DLD1 (cell line): ENCODE measurements around the gene TTC16.
"Not testable (repeated sequence)": the region's sequence is repeated elsewhere in the genome, so short reads cannot be mapped to it uniquely, and the experiment has no call there.

Source experiments
- in situ Hi-C: cut with HindIII; loops from 2 replicates; pipeline ENCODE4 v1.10.0; 2017; ENCODE audit warnings: low sequenced_read_pairs

TTC16 gene

GRCh38 chr9:127739614-127740330, 23.9 kb downstream of the TTC16 start:
- in situ Hi-C loops, result no loop called here

GRCh38 chr9:127741831-127742434, 26.1 kb downstream of the TTC16 start:
- in situ Hi-C loops, result no loop called here

GRCh38 chr9:127742435-127743088, 26.7 kb downstream of the TTC16 start:
- in situ Hi-C loops, result no loop called here

GRCh38 chr9:127744398-127745110, 28.7 kb downstream of the TTC16 start:
- in situ Hi-C loops, result no loop called here

- in situ Hi-C loops, result no loop called here
These were observed 31.2 kb downstream of the TTC16 start for GRCh38 chr9:127746959-127747569.

- in situ Hi-C loops, result no loop called here
These were observed 33.4 kb downstream of the TTC16 start for GRCh38 chr9:127749090-127749787.

GRCh38 chr9:127751269-127752054, 35.6 kb downstream of the TTC16 start:
- in situ Hi-C loops, result no loop called here

GRCh38 chr9:127753148-127753547, 37.3 kb downstream of the TTC16 start:
- in situ Hi-C loops, result no loop called here

GRCh38 chr9:127753622-127754021, 37.7 kb downstream of the TTC16 start:
- in situ Hi-C loops, result no loop called here

- in situ Hi-C loops, result no loop called here
These were observed 38.5 kb downstream of the TTC16 start for GRCh38 chr9:127754099-127755060.

- in situ Hi-C loops, result no loop called here
These were observed 39.5 kb downstream of the TTC16 start for GRCh38 chr9:127755061-127756060.

- in situ Hi-C loops, result no loop called here
These were observed 40.4 kb downstream of the TTC16 start for GRCh38 chr9:127756233-127756632.

GRCh38 chr9:127756776-127757175, 40.9 kb downstream of the TTC16 start:
- in situ Hi-C loops, result not testable (repeated sequence)

GRCh38 chr9:127758843-127759242, 43.0 kb downstream of the TTC16 start:
- in situ Hi-C loops, result no loop called here

GRCh38 chr9:127761061-127761460, 45.2 kb downstream of the TTC16 start:
- in situ Hi-C loops, result loop anchor here (10.0 kb wide), 1 partner anchor 104 kb away; no protein-coding TSS in a partner anchor

- in situ Hi-C loops, result loop anchor here (10.0 kb wide), 1 partner anchor 103 kb away; no protein-coding TSS in a partner anchor
These were observed 45.6 kb downstream of the TTC16 start for GRCh38 chr9:127761491-127761956.

GRCh38 chr9:127762111-127762676, 46.3 kb downstream of the TTC16 start:
- in situ Hi-C loops, result loop anchor here (10.0 kb wide), 1 partner anchor 103 kb away; no protein-coding TSS in a partner anchor
